ENCODE data around the gene FLT3LG. TPM values are rescaled to one million over a fixed set of nuclear protein-coding genes. Genes with fewer than 3 reads are reported as not detected.

The FLT3LG gene
- total RNA-seq, 8 experiments from 2014 or later: 0.22 to 8.7 (median 1.4) TPM

- WGBS, 10 experiments: 0 to 62% (median 34%) methylated on average over 3 to 14 of the region's 15 CpGs; no CpG with 5 or more reads in 2 of the 10 experiments
- Histone ChIP-seq H3K4me3 (peak overlapping the region; percentile 83 to 97 (median 85)), H3K27ac (peak overlapping the region; percentile 89 to 91)
Observed at GRCh38 chr19:49488863-49489537, 15.0 kb downstream of the FLT3LG start.

GRCh38 chr19:49489601-49490167, 15.7 kb downstream of the FLT3LG start:
- 0 to 100% (median 55%) methylated on average over 1 to 14 of the region's 15 CpGs; no CpG with 5 or more reads in 3 of the 10 experiments for WGBS, 10 experiments
- in situ Hi-C loops (cut with MboI; ENCODE audit: low pct_unique_long_range_greater_than_20kb in 2 of 9, low sequenced_read_pairs in 9 of 9, unreplicated experiment in 9 of 9): no loop called here
- peak overlapping the region; percentile 6 to 91 for H3K27ac ChIP-seq
- peak overlapping the region in 4 of 5 donors; percentile 83 to 97 (median 90) for H3K4me3 ChIP-seq
- H3K4me1 ChIP-seq (replicated peaks in 1 of 2): peaks cover 12 to 13% of the 10 kb centered on the region in 2 donors
- peak in 1 of 8 experiments; percentile 3 for ATAC-seq (replicated peaks in 6 of 8)

More at GRCh38 chr19:49488863-49489537, 15.0 kb downstream of the FLT3LG start:
- in situ Hi-C loops (cut with MboI; ENCODE audit: low pct_unique_long_range_greater_than_20kb in 2 of 9, low sequenced_read_pairs in 9 of 9, unreplicated experiment in 9 of 9): no loop called here
- peak in 1 of 8 experiments; percentile 1 for ATAC-seq (replicated peaks in 6 of 8)
- H3K4me1 ChIP-seq (replicated peaks in 1 of 2): peaks cover 12 to 13% of the 10 kb centered on the region in 2 donors

DNA sequence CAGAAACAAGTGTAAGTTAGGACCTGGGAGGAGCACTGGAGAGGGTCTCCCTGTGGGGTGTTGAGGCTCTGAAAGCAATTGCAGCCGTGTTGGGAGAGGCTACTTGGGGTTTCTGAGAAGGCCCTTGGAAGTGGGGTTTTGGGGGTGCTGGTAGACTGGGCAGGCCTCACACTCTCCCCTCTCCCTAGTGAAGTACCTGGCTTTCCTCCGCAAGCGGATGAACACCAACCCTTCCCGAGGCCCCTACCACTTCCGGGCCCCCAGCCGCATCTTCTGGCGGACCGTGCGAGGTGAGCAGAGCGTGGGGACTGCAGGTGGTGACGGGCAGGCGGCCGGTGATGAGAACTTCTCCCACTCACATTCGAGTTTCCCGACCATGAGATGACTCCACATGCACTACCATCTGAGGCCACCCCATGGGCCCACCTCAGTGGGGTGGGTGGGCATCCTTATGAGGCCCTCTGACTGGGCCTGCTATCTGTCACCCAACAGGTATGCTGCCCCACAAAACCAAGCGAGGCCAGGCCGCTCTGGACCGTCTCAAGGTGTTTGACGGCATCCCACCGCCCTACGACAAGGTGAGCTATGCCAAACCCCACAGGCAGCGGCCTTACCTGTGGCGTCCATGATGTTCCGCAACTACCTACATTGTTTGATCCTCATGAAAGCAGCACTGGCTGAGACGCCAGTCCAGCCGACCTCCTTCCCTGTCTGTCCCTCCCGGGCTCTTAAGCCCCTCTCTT, 16.4 kb downstream of the FLT3LG start:
- Histone ChIP-seq H3K4me1 (replicated peaks in 1 of 2) (peaks cover 13 to 15% of the 10 kb centered on the region in 2 donors), H3K27ac (no peak overlapping the region), H3K4me3 (peak overlapping the region in 1 of 5 donors; percentile 4)
- in situ Hi-C loops (cut with MboI; ENCODE audit: low pct_unique_long_range_greater_than_20kb in 2 of 9, low sequenced_read_pairs in 9 of 9, unreplicated experiment in 9 of 9): no loop called here
- ATAC-seq (replicated peaks in 6 of 8): no peak
- WGBS, 10 experiments: 80 to 100% (median 99%) methylated on average over 1 to 10 of the region's 27 CpGs; no CpG with 5 or more reads in 5 of the 10 experiments

DNA sequence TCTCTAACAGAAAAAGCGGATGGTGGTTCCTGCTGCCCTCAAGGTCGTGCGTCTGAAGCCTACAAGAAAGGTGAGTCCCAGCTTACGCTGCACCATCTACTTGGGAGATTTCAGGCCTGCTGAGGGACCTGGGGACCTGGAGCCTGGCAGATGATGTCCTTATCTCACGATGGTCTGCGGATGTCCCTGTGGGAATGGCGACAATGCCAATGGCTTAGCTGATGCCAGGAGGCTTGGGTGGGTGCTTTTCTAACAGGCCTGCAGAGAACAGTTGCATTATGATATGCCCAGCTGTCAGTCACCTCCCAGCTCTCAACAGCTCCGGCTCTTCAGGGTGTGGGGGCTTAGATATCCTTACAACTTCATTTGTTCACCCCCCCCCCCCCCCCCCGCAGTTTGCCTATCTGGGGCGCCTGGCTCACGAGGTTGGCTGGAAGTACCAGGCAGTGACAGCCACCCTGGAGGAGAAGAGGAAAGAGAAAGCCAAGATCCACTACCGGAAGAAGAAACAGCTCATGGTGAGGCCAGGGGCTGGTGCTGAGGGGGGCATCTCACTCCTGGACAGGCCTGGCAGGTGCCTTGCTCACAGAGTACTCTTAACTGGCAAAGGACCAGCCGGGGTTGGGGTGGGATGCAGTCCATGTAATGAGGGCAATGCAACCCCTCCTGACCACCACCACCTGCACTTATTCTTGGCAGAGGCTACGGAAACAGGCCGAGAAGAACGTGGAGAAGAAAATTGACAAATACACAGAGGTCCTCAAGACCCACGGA, 17.2 kb downstream of the FLT3LG start:
- 96 to 100% (median 100%) methylated on average over 1 to 9 of the region's 17 CpGs; no CpG with 5 or more reads in 4 of the 10 experiments for WGBS, 10 experiments
- no peak overlapping the region for H3K27ac ChIP-seq
- in situ Hi-C loops (cut with MboI; ENCODE audit: low pct_unique_long_range_greater_than_20kb in 2 of 9, low sequenced_read_pairs in 9 of 9, unreplicated experiment in 9 of 9): no loop called here
- H3K4me3 ChIP-seq: no peak overlapping the region
- ATAC-seq (replicated peaks in 6 of 8): no peak
- H3K4me1 ChIP-seq (replicated peaks in 1 of 2): peaks cover 13 to 17% of the 10 kb centered on the region in 2 donors

- Histone ChIP-seq H3K27ac (no peak overlapping the region), H3K4me1 (replicated peaks in 1 of 2) (peaks cover 13 to 16% of the 10 kb centered on the region in 2 donors), H3K4me3 (no peak overlapping the region)
- 50 to 100% (median 86%) methylated on average over 1 to 5 of the region's 7 CpGs; no CpG with 5 or more reads in 1 of the 10 experiments for WGBS, 10 experiments
- in situ Hi-C loops (cut with MboI; ENCODE audit: low pct_unique_long_range_greater_than_20kb in 2 of 9, low sequenced_read_pairs in 9 of 9, unreplicated experiment in 9 of 9): no loop called here
- ATAC-seq (replicated peaks in 6 of 8): no peak
Observed at GRCh38 chr19:49491804-49492572, 18.0 kb downstream of the FLT3LG start.

DNA sequence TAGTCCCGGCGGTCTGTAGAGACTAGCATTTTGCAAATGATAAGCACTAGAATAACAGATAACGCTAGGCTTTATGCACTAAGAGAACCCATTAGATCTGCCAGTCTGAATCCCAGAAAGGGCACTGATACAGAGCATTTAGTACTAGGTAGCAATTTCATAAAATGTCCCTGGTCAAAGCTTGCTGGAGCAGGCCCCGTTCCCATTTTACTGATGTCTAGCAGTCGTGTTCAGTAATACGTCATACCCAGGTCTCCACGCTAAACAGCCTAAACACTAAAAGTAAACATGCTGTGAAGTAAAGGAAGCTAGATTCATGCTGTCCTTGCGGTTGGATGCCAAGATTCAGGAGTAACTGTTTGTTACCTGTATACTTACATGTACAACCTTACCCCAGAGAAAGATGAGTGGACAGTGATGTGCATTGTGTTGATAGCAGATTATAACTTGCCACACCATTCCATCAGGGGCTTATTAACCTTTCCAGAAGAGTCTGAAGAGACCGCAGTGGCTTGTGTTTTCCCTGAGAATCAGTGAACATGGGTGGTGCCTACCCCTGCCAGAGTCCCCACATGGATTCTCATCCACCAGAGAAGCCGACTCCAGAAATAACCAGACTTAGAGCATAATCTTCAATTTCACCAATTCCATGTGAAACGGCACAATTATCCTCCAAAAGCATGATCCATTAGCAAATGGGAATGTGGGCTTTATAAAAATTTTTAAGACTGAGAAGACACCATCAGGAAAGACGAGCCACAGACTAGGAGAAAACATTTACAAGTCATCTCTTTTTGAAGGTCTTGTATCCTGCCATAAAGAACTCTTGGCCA, 18.8 kb downstream of the FLT3LG start:
- 57 to 100% (median 88%) methylated on average over 1 to 11 of the region's 12 CpGs; no CpG with 5 or more reads in 2 of the 10 experiments for WGBS, 10 experiments
- in situ Hi-C loops (cut with MboI; ENCODE audit: low pct_unique_long_range_greater_than_20kb in 2 of 9, low sequenced_read_pairs in 9 of 9, unreplicated experiment in 9 of 9): no loop called here
- H3K4me3 ChIP-seq: no peak overlapping the region
- ATAC-seq (replicated peaks in 6 of 8): peak in 2 of 8 experiments; percentile 0 to 1
- H3K4me1 ChIP-seq (replicated peaks in 1 of 2): peaks cover 18 to 24% of the 10 kb centered on the region in 2 donors
- H3K27ac ChIP-seq: no peak overlapping the region

- ATAC-seq (replicated peaks in 6 of 8): no peak
- Histone ChIP-seq H3K4me1 (replicated peaks in 1 of 2) (peaks cover 15 to 20% of the 10 kb centered on the region in 2 donors), H3K27ac (peak overlapping the region; percentile 91 to 93), H3K4me3 (peak overlapping the region; percentile 84 to 96 (median 92))
- 0 to 8% (median 0%) methylated on average over 1 to 10 of the region's 11 CpGs; no CpG with 5 or more reads in 1 of the 10 experiments for WGBS, 10 experiments
- in situ Hi-C loops (cut with MboI; ENCODE audit: low pct_unique_long_range_greater_than_20kb in 2 of 9, low sequenced_read_pairs in 9 of 9, unreplicated experiment in 9 of 9): no loop called here
Observed at GRCh38 chr19:49496574-49497008, 22.6 kb downstream of the FLT3LG start.

GRCh38 chr19:49497047-49497788, 23.2 kb downstream of the FLT3LG start:
- peak overlapping the region; percentile 91 to 93 for H3K27ac ChIP-seq
- peak overlapping the region; percentile 84 to 96 (median 92) for H3K4me3 ChIP-seq
- WGBS, 10 experiments: 0 to 28% (median 19%) methylated on average over 1 to 20 of the region's 22 CpGs; no CpG with 5 or more reads in 4 of the 10 experiments
- in situ Hi-C loops (cut with MboI; ENCODE audit: low pct_unique_long_range_greater_than_20kb in 2 of 9, low sequenced_read_pairs in 9 of 9, unreplicated experiment in 9 of 9): no loop called here
- peaks cover 15 to 20% of the 10 kb centered on the region in 2 donors for H3K4me1 ChIP-seq (replicated peaks in 1 of 2)
- no peak for ATAC-seq (replicated peaks in 6 of 8)

DNA sequence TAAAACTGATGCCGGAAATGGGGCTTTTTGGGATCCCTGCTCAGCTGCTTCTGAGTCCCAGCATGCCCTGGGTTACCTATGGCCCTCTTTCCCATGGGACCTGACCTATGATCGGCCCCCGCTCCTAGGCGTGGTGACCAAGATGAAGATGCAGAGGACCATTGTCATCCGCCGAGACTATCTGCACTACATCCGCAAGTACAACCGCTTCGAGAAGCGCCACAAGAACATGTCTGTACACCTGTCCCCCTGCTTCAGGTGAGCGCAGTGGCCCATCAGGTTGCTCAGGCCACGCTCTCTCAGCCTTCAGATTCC, 23.7 kb downstream of the FLT3LG start:
- 80 to 92% (median 85%) methylated on average over 1 to 9 of the region's 12 CpGs; no CpG with 5 or more reads in 4 of the 10 experiments for WGBS, 10 experiments
- Histone ChIP-seq H3K4me1 (replicated peaks in 1 of 2) (peaks cover 15 to 20% of the 10 kb centered on the region in 2 donors), H3K27ac (no peak overlapping the region), H3K4me3 (peak overlapping the region in 3 of 5 donors; percentile 86 to 94 (median 92))
- no peak for ATAC-seq (replicated peaks in 6 of 8)
- in situ Hi-C loops (cut with MboI; ENCODE audit: low pct_unique_long_range_greater_than_20kb in 2 of 9, low sequenced_read_pairs in 9 of 9, unreplicated experiment in 9 of 9): no loop called here

GRCh38 chr19:49498475-49498874, 24.5 kb downstream of the FLT3LG start:
- H3K4me3 ChIP-seq: no peak overlapping the region
- 63 to 100% (median 90%) methylated on average over 1 to 5 of the region's 7 CpGs; no CpG with 5 or more reads in 2 of the 10 experiments for WGBS, 10 experiments
- H3K4me1 ChIP-seq (replicated peaks in 1 of 2): peaks cover 15 to 23% of the 10 kb centered on the region in 2 donors
- no peak overlapping the region for H3K27ac ChIP-seq
- in situ Hi-C loops (cut with MboI; ENCODE audit: low pct_unique_long_range_greater_than_20kb in 2 of 9, low sequenced_read_pairs in 9 of 9, unreplicated experiment in 9 of 9): no loop called here
- ATAC-seq (replicated peaks in 6 of 8): no peak

Measured in motor neuron (in vitro differentiated cells).